ENCODE measurements around the gene CBARP. TPM values are rescaled to one million over a fixed set of nuclear protein-coding genes. Genes with fewer than 3 reads are reported as not detected.
A peak's percentile ranks its signal among the peaks of the same experiment; 100 is the strongest.

CBARP gene
- total and polyA plus RNA-seq, 9 of the 15 experiments (the other 6 are each of a cell fraction or from before 2014, with no cell fraction given) = 0.03 to 8.9 (median 1.2) TPM; not detected in 1

- TF ChIP-seq MECOM (CRISPR knock-in tag; IDR thresholded peaks at IDR 0.05) (no peak), POLR2A (conservative IDR thresholded peaks at IDR 0.05) (peak; percentile 76), TAF7 (tag; IDR thresholded peaks at IDR 0.05) (no peak), PRPF4 (IDR thresholded peaks at IDR 0.05; ENCODE audit: insufficient read depth, low read depth, low read length, poor library complexity, severe bottlenecking) (peak; percentile 1), TCF7L2 (IDR thresholded peaks at IDR 0.05; ENCODE audit: low read depth, low read length) (no peak), ZNF75A (CRISPR knock-in tag; IDR thresholded peaks at IDR 0.05) (no peak), PCBP1 (IDR thresholded peaks at IDR 0.05; ENCODE audit: low read depth, low read length, poor library complexity, severe bottlenecking) (peak; percentile 86), CREB3L1 (IDR thresholded peaks at IDR 0.05; ENCODE audit: borderline replicate concordance, low read depth) (no peak), ZBTB5 (IDR thresholded peaks at IDR 0.05) (no peak), ZNF12 (CRISPR knock-in tag; IDR thresholded peaks at IDR 0.05) (no peak), ATF6 (CRISPR knock-in tag; IDR thresholded peaks at IDR 0.05) (no peak), ZHX1 (conservative IDR thresholded peaks at IDR 0.05; ENCODE audit: low read length) (no peak), GABPA (tag; conservative IDR thresholded peaks at IDR 0.05; ENCODE audit: low read depth) (peak; percentile 89), MBD2 (IDR thresholded peaks at IDR 0.05; ENCODE audit: borderline replicate concordance, low read depth) (0 out of 2 replicates have a peak, but pooled peaks have one; percentile 28), HNRNPK (IDR thresholded peaks at IDR 0.05; ENCODE audit: low read depth, low read length, poor library complexity, severe bottlenecking) (peak; percentile 10), HINFP (tag; conservative IDR thresholded peaks at IDR 0.05; ENCODE audit: low read depth) (no peak), FIP1L1 (IDR thresholded peaks at IDR 0.05; ENCODE audit: low read depth, low read length, poor library complexity, severe bottlenecking) (peak; percentile 30), EHMT2 (IDR thresholded peaks at IDR 0.05) (no peak)
Measured at GRCh38 chr19:1249298-1249989, 11.6 kb upstream of the CBARP start (continued).

Data from K562 (cell line).